Ascending aorta (tissue), 2 donors: Measurements from ENCODE around the gene ITLN2. TPM values are rescaled to one million over a fixed set of nuclear protein-coding genes. Genes with fewer than 3 reads are reported as not detected.
"Not testable (repeated sequence)": the region's sequence is repeated elsewhere in the genome, so short reads cannot be mapped to it uniquely, and the experiment has no call there.

Experiments
- DNase-seq, 2 donors: peaks; one replicate each; pipeline ENCODE4 v3.0.0-alpha.2; 2019; ENCODE audit warnings: low spot score in 2 of 2
- H3K27ac ChIP-seq, 2 donors: fragments of 200-600 bp; sonication (generic); one replicate each; pipeline ENCODE4 v1.5.1; 2016 to 2017; ENCODE audit warnings: mild to moderate bottlenecking in 1 of 2
- H3K27me3 ChIP-seq: fragments of 200-600 bp; sonication (generic); one replicate; pipeline ENCODE4 v1.5.1; 2017
- H3K36me3 ChIP-seq, 2 donors: fragments of 200-600 bp; sonication (generic); one replicate each; pipeline ENCODE4 v1.5.1; 2016
- H3K4me1 ChIP-seq, 2 donors: fragments of 200-600 bp; sonication (generic); one replicate each; pipeline ENCODE4 v1.5.1; 2016 to 2017; ENCODE audit warnings: mild to moderate bottlenecking in 1 of 2
- H3K4me3 ChIP-seq, 2 donors: fragments of 200-600 bp; sonication (generic); one replicate each; pipeline ENCODE4 v1.5.1; 2016 to 2017; ENCODE audit warnings: mild to moderate bottlenecking in 1 of 2
- H3K9me3 ChIP-seq, 2 donors: fragments of 200-600 bp; sonication (generic); one replicate each; pipeline ENCODE4 v1.5.1; 2016
- CTCF ChIP-seq, 3 experiments: fragments of 200-600 bp in 2 of 3; fragments of 450-650 bp in 1 of 3; sonication (generic) in 2 of 3; IDR thresholded peaks; one replicate each; pipeline ENCODE4 v1.5.1; 2016 to 2019; ENCODE audit warnings: antibody characterized with exemption in 3 of 3, mild to moderate bottlenecking in 1 of 3, moderate library complexity in 1 of 3
- intact Hi-C: fragments of 100-400 bp; cut with DNase I; formaldehyde crosslinking; loops from one replicate; pipeline ENCODE4 v1.15.1; 2023
- total RNA-seq: library from RNA; depleted of rRNA; stranded (reverse); fragments of >200 nt; gene quantifications from one replicate; pipeline ENCODE4 v1.1.0, GENCODE V29; 2016

ITLN2 gene
- total RNA-seq, 1 donor from 2014 or later = not detected

- Histone ChIP-seq H3K27ac (no peak overlapping the region), H3K4me3 (no peak overlapping the region), H3K9me3 (no peaks in the 10 kb centered on the region), H3K4me1 (no peaks in the 10 kb centered on the region), H3K27me3 (no peaks in the 10 kb centered on the region), H3K36me3 (no peaks in the 10 kb centered on the region)
- TF ChIP-seq CTCF (IDR thresholded peaks at IDR 0.05) = no peak
- intact Hi-C loops = no loop called here
- DNase-seq = no peak
Measured at GRCh38 chr1:160916666-160917065, 37.9 kb downstream of the ITLN2 start.

GRCh38 chr1:160913229-160913628, 41.4 kb downstream of the ITLN2 start:
- intact Hi-C loops = not testable (repeated sequence)

GRCh38 chr1:160911925-160912324, 42.7 kb downstream of the ITLN2 start:
- H3K4me3 ChIP-seq = no peak overlapping the region
- peaks cover 0 to 3% of the 10 kb centered on the region in 2 donors for H3K4me1 ChIP-seq
- no peaks in the 10 kb centered on the region for H3K27me3 ChIP-seq
- H3K36me3 ChIP-seq = no peaks in the 10 kb centered on the region
- no peak overlapping the region for H3K27ac ChIP-seq
- intact Hi-C loops = no loop called here
- no peaks in the 10 kb centered on the region for H3K9me3 ChIP-seq
- no peak for DNase-seq
- no peak for TF ChIP-seq CTCF (IDR thresholded peaks at IDR 0.05)

More at GRCh38 chr1:160913229-160913628, 41.4 kb downstream of the ITLN2 start:
- H3K36me3 ChIP-seq, H3K9me3 ChIP-seq, H3K27ac ChIP-seq, H3K27me3 ChIP-seq, DNase-seq, H3K4me3 ChIP-seq, H3K4me1 ChIP-seq: not testable (repeated sequence)

GRCh38 chr1:160911441-160911840, 43.2 kb downstream of the ITLN2 start:
- no peak for DNase-seq
- no peak overlapping the region for H3K4me3 ChIP-seq
- no peaks in the 10 kb centered on the region for H3K36me3 ChIP-seq
- no peaks in the 10 kb centered on the region for H3K9me3 ChIP-seq
- H3K27me3 ChIP-seq = no peaks in the 10 kb centered on the region
- peaks cover 0 to 3% of the 10 kb centered on the region in 2 donors for H3K4me1 ChIP-seq
- TF ChIP-seq CTCF (IDR thresholded peaks at IDR 0.05) = no peak
- H3K27ac ChIP-seq = no peak overlapping the region
- intact Hi-C loops = no loop called here

GRCh38 chr1:160910170-160910750, 44.3 kb downstream of the ITLN2 start:
- H3K27ac ChIP-seq = no peak overlapping the region
- no peak for DNase-seq
- no peaks in the 10 kb centered on the region for H3K9me3 ChIP-seq
- H3K27me3 ChIP-seq = no peaks in the 10 kb centered on the region
- H3K36me3 ChIP-seq = no peaks in the 10 kb centered on the region
- no peak overlapping the region for H3K4me3 ChIP-seq
- intact Hi-C loops = no loop called here
- TF ChIP-seq CTCF (IDR thresholded peaks at IDR 0.05) = no peak
- H3K4me1 ChIP-seq = peaks cover 0 to 3% of the 10 kb centered on the region in 2 donors

GRCh38 chr1:160907976-160908375, 46.6 kb downstream of the ITLN2 start:
- Histone ChIP-seq H3K27me3 (no peaks in the 10 kb centered on the region), H3K9me3 (no peaks in the 10 kb centered on the region), H3K36me3 (no peaks in the 10 kb centered on the region), H3K4me1 (peaks cover 0 to 3% of the 10 kb centered on the region in 2 donors), H3K27ac (no peak overlapping the region), H3K4me3 (no peak overlapping the region)
- TF ChIP-seq CTCF (IDR thresholded peaks at IDR 0.05) = no peak
- no peak for DNase-seq
- intact Hi-C loops = no loop called here
